ENCODE data around the gene GORASP1.

DNA sequence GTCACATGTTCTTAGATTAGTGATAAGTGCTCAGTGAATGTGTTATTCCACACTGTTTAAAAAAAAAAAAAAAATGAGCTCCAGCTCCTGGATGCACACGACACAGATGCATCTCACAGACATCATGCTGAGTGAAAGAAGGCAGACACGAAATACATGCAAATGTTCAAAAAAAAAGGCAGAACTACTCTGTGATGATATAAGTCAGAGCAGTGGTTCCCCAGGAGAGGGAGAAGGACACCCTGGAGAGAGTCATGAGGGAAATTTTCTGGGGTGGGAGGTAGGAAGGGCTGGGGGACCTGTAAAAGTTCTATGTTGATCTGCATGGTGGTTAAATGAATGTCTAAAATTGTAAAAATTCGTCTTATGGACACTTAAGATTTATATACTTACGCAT, 41.6 kb upstream of the GORASP1 start:
- TF ChIP-seq, protein P1, sequence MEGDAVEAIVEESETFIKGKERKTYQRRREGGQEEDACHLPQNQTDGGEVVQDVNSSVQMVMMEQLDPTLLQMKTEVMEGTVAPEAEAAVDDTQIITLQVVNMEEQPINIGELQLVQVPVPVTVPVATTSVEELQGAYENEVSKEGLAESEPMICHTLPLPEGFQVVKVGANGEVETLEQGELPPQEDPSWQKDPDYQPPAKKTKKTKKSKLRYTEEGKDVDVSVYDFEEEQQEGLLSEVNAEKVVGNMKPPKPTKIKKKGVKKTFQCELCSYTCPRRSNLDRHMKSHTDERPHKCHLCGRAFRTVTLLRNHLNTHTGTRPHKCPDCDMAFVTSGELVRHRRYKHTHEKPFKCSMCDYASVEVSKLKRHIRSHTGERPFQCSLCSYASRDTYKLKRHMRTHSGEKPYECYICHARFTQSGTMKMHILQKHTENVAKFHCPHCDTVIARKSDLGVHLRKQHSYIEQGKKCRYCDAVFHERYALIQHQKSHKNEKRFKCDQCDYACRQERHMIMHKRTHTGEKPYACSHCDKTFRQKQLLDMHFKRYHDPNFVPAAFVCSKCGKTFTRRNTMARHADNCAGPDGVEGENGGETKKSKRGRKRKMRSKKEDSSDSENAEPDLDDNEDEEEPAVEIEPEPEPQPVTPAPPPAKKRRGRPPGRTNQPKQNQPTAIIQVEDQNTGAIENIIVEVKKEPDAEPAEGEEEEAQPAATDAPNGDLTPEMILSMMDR (IDR thresholded peaks at IDR 0.05): no peak
- TF ChIP-seq POLR2A (IDR thresholded peaks at IDR 0.05): no peak

Data from adrenal gland (tissue), 5 donors.